CD4-positive, alpha-beta T cell treated with Interleukin-17A for 4 hours (primary cell): ENCODE data around the gene ENDOU.
"Not testable (repeated sequence)": the region's sequence is repeated elsewhere in the genome, so short reads cannot be mapped to it uniquely, and the experiment has no call there.

Source experiments
- DNase-seq: peaks from one replicate; pipeline ENCODE4 v3.0.0-alpha.2; 2020; ENCODE audit warnings: mixed read lengths

ENDOU gene

GRCh38 chr12:47672068-47672467, 53.2 kb downstream of the ENDOU start:
- no peak for DNase-seq

- not testable (repeated sequence) for DNase-seq
These were observed 57.4 kb downstream of the ENDOU start for GRCh38 chr12:47667935-47668334.
